OCI-LY1 (cell line): ENCODE data around the gene AFDN.

Experiments used
- EZH2 ChIP-seq: fragments of 200-600 bp; sonication (generic), shearing (Covaris generic); IDR thresholded peaks from 2 replicates; pipeline ENCODE4 v1.8.0; 2017; ENCODE audit warnings: borderline replicate concordance, mixed run types, mild to moderate bottlenecking, antibody characterized with exemption, low read length, moderate library complexity, mixed read lengths
- TF ChIP-seq, protein P1 (sequence below): fragments of 200-600 bp; sonication (generic), shearing (Covaris generic); IDR thresholded peaks from 2 replicates; pipeline ENCODE4 v1.5.1; 2017; ENCODE audit warnings: mild to moderate bottlenecking, antibody characterized with exemption, low read length, moderate library complexity, mixed read lengths

DNA sequence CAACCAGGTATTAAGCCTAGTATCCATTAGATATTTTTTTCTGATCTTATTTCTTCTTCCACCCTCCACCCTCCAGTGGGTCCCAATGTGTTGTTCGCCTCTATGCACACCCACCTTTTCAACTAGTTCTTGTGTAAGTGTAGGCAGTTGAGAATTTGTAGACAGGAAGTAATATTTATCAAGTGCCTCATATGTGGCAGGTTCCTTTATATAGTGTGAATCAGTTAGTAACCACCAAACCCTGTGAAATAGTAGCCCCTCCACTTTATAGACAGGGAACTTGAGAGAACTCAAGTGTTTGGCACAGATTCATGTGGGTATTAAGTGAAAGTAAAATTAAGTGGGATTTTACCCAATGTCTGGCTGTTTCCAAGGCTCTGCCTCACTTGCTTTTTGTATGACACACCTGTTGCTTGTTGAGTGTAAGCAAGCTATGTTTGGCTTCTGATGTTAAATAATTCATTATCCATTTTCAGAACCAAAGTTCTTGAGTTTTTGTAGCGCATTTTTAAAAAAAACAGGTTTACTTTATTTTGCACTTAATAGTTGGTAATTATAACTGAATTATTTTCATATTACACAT is 24.8 kb downstream of the AFDN start:
- TF ChIP-seq, protein P1, sequence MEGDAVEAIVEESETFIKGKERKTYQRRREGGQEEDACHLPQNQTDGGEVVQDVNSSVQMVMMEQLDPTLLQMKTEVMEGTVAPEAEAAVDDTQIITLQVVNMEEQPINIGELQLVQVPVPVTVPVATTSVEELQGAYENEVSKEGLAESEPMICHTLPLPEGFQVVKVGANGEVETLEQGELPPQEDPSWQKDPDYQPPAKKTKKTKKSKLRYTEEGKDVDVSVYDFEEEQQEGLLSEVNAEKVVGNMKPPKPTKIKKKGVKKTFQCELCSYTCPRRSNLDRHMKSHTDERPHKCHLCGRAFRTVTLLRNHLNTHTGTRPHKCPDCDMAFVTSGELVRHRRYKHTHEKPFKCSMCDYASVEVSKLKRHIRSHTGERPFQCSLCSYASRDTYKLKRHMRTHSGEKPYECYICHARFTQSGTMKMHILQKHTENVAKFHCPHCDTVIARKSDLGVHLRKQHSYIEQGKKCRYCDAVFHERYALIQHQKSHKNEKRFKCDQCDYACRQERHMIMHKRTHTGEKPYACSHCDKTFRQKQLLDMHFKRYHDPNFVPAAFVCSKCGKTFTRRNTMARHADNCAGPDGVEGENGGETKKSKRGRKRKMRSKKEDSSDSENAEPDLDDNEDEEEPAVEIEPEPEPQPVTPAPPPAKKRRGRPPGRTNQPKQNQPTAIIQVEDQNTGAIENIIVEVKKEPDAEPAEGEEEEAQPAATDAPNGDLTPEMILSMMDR = no peak
- TF ChIP-seq EZH2 = no peak
